WERI-Rb-1 (cell line): ENCODE results near the gene ZDHHC3.
A peak's percentile ranks its signal among the peaks of the same experiment; 100 is the strongest.
"Not testable (repeated sequence)": the region's sequence is repeated elsewhere in the genome, so short reads cannot be mapped to it uniquely, and the experiment has no call there.

ENCODE experiments used
- DNase-seq: peaks from one replicate; pipeline ENCODE4 v3.0.0-alpha.2; 2020
- H3K27ac ChIP-seq: fragments of 250-450 bp; sonication (Bioruptor Pico); 2 replicates; pipeline ENCODE4 v1.5.1; 2020; ENCODE audit warnings: mild to moderate bottlenecking, moderate library complexity
- H3K27me3 ChIP-seq: fragments of 250-450 bp; sonication (Bioruptor Pico); 2 replicates; pipeline ENCODE4 v1.5.1; 2021; ENCODE audit warnings: mild to moderate bottlenecking, low read depth, moderate library complexity; ENCODE audit not compliant: insufficient read depth, severe bottlenecking
- H3K36me3 ChIP-seq: fragments of 250-450 bp; sonication (Bioruptor Pico); 2 replicates; pipeline ENCODE4 v1.5.1; 2020; ENCODE audit warnings: mild to moderate bottlenecking, moderate library complexity
- H3K4me3 ChIP-seq: 2 replicates; pipeline ENCODE4 v1.5.1; 2011; ENCODE audit warnings: low read depth, mild to moderate bottlenecking, control low read depth, low read length
- H3K9me3 ChIP-seq: fragments of 250-450 bp; sonication (Bioruptor Pico); 2 replicates; pipeline ENCODE4 v1.5.1; 2021; ENCODE audit warnings: mild to moderate bottlenecking, moderate library complexity; ENCODE audit not compliant: severe bottlenecking
- CTCF ChIP-seq: IDR thresholded peaks from 2 replicates; pipeline ENCODE4 v1.5.1; 2011; ENCODE audit warnings: low read depth, mild to moderate bottlenecking, control low read depth, inconsistent platforms, low read length

Gene ZDHHC3

GRCh38 chr3:44988073-44988472 is 12.1 kb upstream of the ZDHHC3 start:
- no peaks in the 10 kb centered on the region for H3K9me3 ChIP-seq
- peaks cover 32% of the 10 kb centered on the region; the same call in 1 of the 2 replicates for H3K36me3 ChIP-seq
- H3K27me3 ChIP-seq = no peaks in the 10 kb centered on the region
- DNase-seq = no peak
- TF ChIP-seq CTCF = 0 out of 2 replicates have a peak, but pooled peaks have one; percentile 7
- no peak overlapping the region for H3K27ac ChIP-seq
- no peak overlapping the region for H3K4me3 ChIP-seq

GRCh38 chr3:44987332-44987731 is 11.4 kb upstream of the ZDHHC3 start:
- no peaks in the 10 kb centered on the region for H3K9me3 ChIP-seq

GRCh38 chr3:44986330-44986729 is 10.4 kb upstream of the ZDHHC3 start:
- not testable (repeated sequence) for H3K9me3 ChIP-seq, DNase-seq, H3K27me3 ChIP-seq, H3K4me3 ChIP-seq, H3K27ac ChIP-seq
- H3K36me3 ChIP-seq = peaks cover 18% of the 10 kb centered on the region; the same call in 1 of the 2 replicates

More at GRCh38 chr3:44987332-44987731, 11.4 kb upstream of the ZDHHC3 start:
- H3K4me3 ChIP-seq = no peak overlapping the region
- no peak for DNase-seq
- no peak overlapping the region for H3K27ac ChIP-seq
- H3K27me3 ChIP-seq = no peaks in the 10 kb centered on the region
- no peak for TF ChIP-seq CTCF
- H3K36me3 ChIP-seq = peaks cover 28% of the 10 kb centered on the region; the same call in 1 of the 2 replicates

GRCh38 chr3:44984335-44984734 is 8.4 kb upstream of the ZDHHC3 start:
- Histone ChIP-seq H3K27ac (no peak overlapping the region), H3K27me3 (no peaks in the 10 kb centered on the region), H3K36me3 (peaks cover 7% of the 10 kb centered on the region; the same call in 1 of the 2 replicates), H3K4me3 (no peak overlapping the region), H3K9me3 (no peaks in the 10 kb centered on the region)
- no peak for DNase-seq
- TF ChIP-seq CTCF = no peak

- TF ChIP-seq CTCF = no peak
- Histone ChIP-seq H3K27me3 (no peaks in the 10 kb centered on the region), H3K27ac (no peak overlapping the region), H3K9me3 (no peaks in the 10 kb centered on the region), H3K36me3 (peaks cover 5% of the 10 kb centered on the region; the same call in 1 of the 2 replicates), H3K4me3 (no peak overlapping the region)
- DNase-seq = no peak
Measured at GRCh38 chr3:44983484-44983941, 7.5 kb upstream of the ZDHHC3 start.

- Histone ChIP-seq H3K27ac (no peak overlapping the region), H3K9me3 (no peaks in the 10 kb centered on the region), H3K4me3 (no peak overlapping the region), H3K27me3 (no peaks in the 10 kb centered on the region), H3K36me3 (peaks cover 5% of the 10 kb centered on the region; the same call in 1 of the 2 replicates)
- no peak for TF ChIP-seq CTCF
- no peak for DNase-seq
Measured at GRCh38 chr3:44982817-44983216, 6.8 kb upstream of the ZDHHC3 start.
